Measurements from ENCODE around the gene FKBP5.
A peak's percentile ranks its signal among the peaks of the same experiment; 100 is the strongest.
"Not testable (repeated sequence)": the region's sequence is repeated elsewhere in the genome, so short reads cannot be mapped to it uniquely, and the experiment has no call there.

Gene FKBP5

GRCh38 chr6:35550437-35550836 is 138.3 kb downstream of the FKBP5 start:
- DNase-seq (ENCODE audit: low read depth, low spot score) = no peak

- DNase-seq (ENCODE audit: low read depth, low spot score) = no peak
Measured at GRCh38 chr6:35547676-35548075, 141.0 kb downstream of the FKBP5 start.

- DNase-seq (ENCODE audit: low read depth, low spot score) = no peak
Measured at GRCh38 chr6:35544769-35545361, 143.8 kb downstream of the FKBP5 start.

- DNase-seq (ENCODE audit: low read depth, low spot score) = no peak
Measured at GRCh38 chr6:35543459-35544193, 145.1 kb downstream of the FKBP5 start.

- no peak for DNase-seq (ENCODE audit: low read depth, low spot score)
Measured at GRCh38 chr6:35541836-35542235, 146.9 kb downstream of the FKBP5 start.

GRCh38 chr6:35539223-35539622 is 149.5 kb downstream of the FKBP5 start:
- DNase-seq (ENCODE audit: low read depth, low spot score) = no peak

- DNase-seq (ENCODE audit: low read depth, low spot score) = not testable (repeated sequence)
Measured at GRCh38 chr6:35535847-35536246, 152.9 kb downstream of the FKBP5 start.

GRCh38 chr6:35534407-35535170 is 154.1 kb downstream of the FKBP5 start:
- DNase-seq (ENCODE audit: low read depth, low spot score) = peak; percentile 21

GRCh38 chr6:35533981-35534380 is 154.7 kb downstream of the FKBP5 start:
- no peak for DNase-seq (ENCODE audit: low read depth, low spot score)

GRCh38 chr6:35532126-35532525 is 156.6 kb downstream of the FKBP5 start:
- no peak for DNase-seq (ENCODE audit: low read depth, low spot score)

- no peak for DNase-seq (ENCODE audit: low read depth, low spot score)
Measured at GRCh38 chr6:35524380-35525020, 164.2 kb downstream of the FKBP5 start.

Data from astrocyte of the hippocampus (primary cell).